MM.1S (cell line): ENCODE measurements around the gene SLC39A9.
"Not testable (repeated sequence)": the region's sequence is repeated elsewhere in the genome, so short reads cannot be mapped to it uniquely, and the experiment has no call there.

Experiments
- DNase-seq: peaks from one replicate; pipeline ENCODE4 v3.0.0-alpha.2; 2015
- H2AFZ ChIP-seq: fragments of 300-600 bp; sonication (generic); 2 replicates; pipeline ENCODE4 v1.6.0; 2016; ENCODE audit warnings: antibody characterized with exemption, low read length
- H3F3A ChIP-seq: fragments of 300-600 bp; sonication (generic); 2 replicates; pipeline ENCODE4 v1.6.1; 2016; ENCODE audit warnings: mild to moderate bottlenecking, antibody characterized with exemption, low read length, moderate library complexity, mixed read lengths; ENCODE audit not compliant: insufficient read depth
- H3K27ac ChIP-seq: fragments of 300-600 bp; sonication (generic); 2 replicates; pipeline ENCODE4 v1.5.1; 2016; ENCODE audit warnings: mild to moderate bottlenecking, low read length
- H3K27me3 ChIP-seq: fragments of 300-600 bp; sonication (generic); replicated peaks from 2 replicates; pipeline ENCODE4 v1.6.0; 2016; ENCODE audit warnings: low read length; ENCODE audit not compliant: insufficient read depth
- H3K36me3 ChIP-seq: fragments of 300-600 bp; sonication (generic); replicated peaks from 2 replicates; pipeline ENCODE4 v1.6.1; 2016; ENCODE audit warnings: mild to moderate bottlenecking, low read length, mixed read lengths; ENCODE audit not compliant: insufficient read depth
- H3K4me1 ChIP-seq: fragments of 300-600 bp; sonication (generic); 2 replicates; pipeline ENCODE4 v1.6.1; 2016; ENCODE audit warnings: low read length, mixed read lengths
- H3K4me2 ChIP-seq: fragments of 300-600 bp; sonication (generic); 2 replicates; pipeline ENCODE4 v1.6.0; 2016; ENCODE audit warnings: low read depth, low read length
- H3K4me3 ChIP-seq: fragments of 300-600 bp; sonication (generic); 2 replicates; pipeline ENCODE4 v1.5.1; 2016; ENCODE audit warnings: low read length, mixed read lengths
- H3K79me2 ChIP-seq: fragments of 300-600 bp; sonication (generic); 2 replicates; pipeline ENCODE4 v1.6.1; 2016; ENCODE audit warnings: mixed run types, low read length, mixed read lengths
- H3K9ac ChIP-seq: fragments of 300-600 bp; sonication (generic); 2 replicates; pipeline ENCODE4 v1.6.1; 2016; ENCODE audit warnings: low read length, mixed read lengths
- H3K9me2 ChIP-seq: fragments of 300-600 bp; sonication (generic); replicated peaks from 2 replicates; pipeline ENCODE4 v1.6.1; 2016; ENCODE audit warnings: mild to moderate bottlenecking, low read length, mixed read lengths; ENCODE audit not compliant: insufficient read depth
- H3K9me3 ChIP-seq: fragments of 300-600 bp; sonication (generic); replicated peaks from 2 replicates; pipeline ENCODE4 v1.6.1; 2016; ENCODE audit warnings: mild to moderate bottlenecking, low read length, mixed read lengths; ENCODE audit not compliant: insufficient read depth
- H4K20me1 ChIP-seq: fragments of 300-600 bp; sonication (generic); 2 replicates; pipeline ENCODE4 v1.6.1; 2016; ENCODE audit warnings: mild to moderate bottlenecking, low read length, moderate library complexity, mixed read lengths; ENCODE audit not compliant: insufficient read depth
- CTCF ChIP-seq: fragments of 300-600 bp; sonication (generic); IDR thresholded peaks from 2 replicates; pipeline ENCODE4 v1.5.1; 2016; ENCODE audit warnings: antibody characterized with exemption, low read length, mixed read lengths
- EZH2 ChIP-seq: fragments of 300-600 bp; sonication (generic); optimal IDR thresholded peaks from 2 replicates; pipeline ENCODE3; 2017; ENCODE audit warnings: low read depth, mild to moderate bottlenecking, antibody characterized with exemption, low read length, mixed read lengths
- EZH2phosphoT487 ChIP-seq: fragments of 300-600 bp; sonication (generic); IDR thresholded peaks from 2 replicates; pipeline ENCODE4 v1.6.1; 2018; ENCODE audit warnings: antibody characterized with exemption, low read length

Gene SLC39A9

GRCh38 chr14:69408331-69408960 is 10.0 kb downstream of the SLC39A9 start:
- Histone ChIP-seq H3K79me2 (peaks cover 45% of the 10 kb centered on the region), H3K4me3 (no peak overlapping the region), H2AFZ (no peak overlapping the region), H3K27me3 (no peaks in the 10 kb centered on the region), H3K9ac (no peak overlapping the region), H4K20me1 (no peaks in the 10 kb centered on the region), H3K4me2 (no peak overlapping the region), H3K9me2 (no peaks in the 10 kb centered on the region), H3K36me3 (no peaks in the 10 kb centered on the region), H3K9me3 (no peaks in the 10 kb centered on the region), H3F3A (no peaks in the 10 kb centered on the region), H3K4me1 (no peaks in the 10 kb centered on the region), H3K27ac (no peak overlapping the region)
- TF ChIP-seq CTCF (no peak), EZH2phosphoT487 (no peak), EZH2 (no peak)
- no peak for DNase-seq

GRCh38 chr14:69413483-69413882 is 15.0 kb downstream of the SLC39A9 start:
- Histone ChIP-seq H3K4me1 (no peaks in the 10 kb centered on the region), H3K27me3 (no peaks in the 10 kb centered on the region), H2AFZ (no peak overlapping the region), H3K36me3 (no peaks in the 10 kb centered on the region), H3K27ac (no peak overlapping the region), H3F3A (no peaks in the 10 kb centered on the region), H3K9me2 (no peaks in the 10 kb centered on the region), H3K4me2 (no peak overlapping the region), H3K9me3 (no peaks in the 10 kb centered on the region), H3K79me2 (peaks cover 27% of the 10 kb centered on the region), H4K20me1 (no peaks in the 10 kb centered on the region), H3K4me3 (no peak overlapping the region), H3K9ac (no peak overlapping the region)
- TF ChIP-seq EZH2phosphoT487 (no peak), EZH2 (no peak), CTCF (no peak)
- DNase-seq, result no peak

- not testable (repeated sequence) for H3K27ac ChIP-seq, H3K27me3 ChIP-seq, H3K4me1 ChIP-seq, H3K9me2 ChIP-seq, H3F3A ChIP-seq, H3K9ac ChIP-seq, DNase-seq, H2AFZ ChIP-seq, H3K4me3 ChIP-seq, H3K36me3 ChIP-seq, H3K4me2 ChIP-seq, H3K9me3 ChIP-seq, H4K20me1 ChIP-seq
- H3K79me2 ChIP-seq, result peaks cover 10% of the 10 kb centered on the region
These were observed 17.6 kb downstream of the SLC39A9 start for GRCh38 chr14:69416087-69416486.

GRCh38 chr14:69423279-69423678 is 24.8 kb downstream of the SLC39A9 start:
- Histone ChIP-seq H3K27ac (no peak overlapping the region), H2AFZ (no peak overlapping the region), H3K79me2 (0 out of 2 replicates have a peak, but pooled peaks cover 2% of the 10 kb centered on the region), H3K4me1 (no peaks in the 10 kb centered on the region), H4K20me1 (no peaks in the 10 kb centered on the region), H3K9ac (no peak overlapping the region), H3K36me3 (no peaks in the 10 kb centered on the region), H3K9me3 (no peaks in the 10 kb centered on the region), H3K4me2 (no peak overlapping the region), H3K4me3 (no peak overlapping the region), H3K9me2 (no peaks in the 10 kb centered on the region), H3F3A (no peaks in the 10 kb centered on the region), H3K27me3 (no peaks in the 10 kb centered on the region)
- no peak for TF ChIP-seq EZH2phosphoT487
- DNase-seq, result no peak
